Measurements from ENCODE around the gene RBFOX1.

- TF ChIP-seq CTCF (conservative IDR thresholded peaks at IDR 0.05; ENCODE audit: low read length) (no peak), EZH2phosphoT487 (IDR thresholded peaks at IDR 0.05; ENCODE audit: borderline replicate concordance) (no peak)
These were observed 117.8 kb downstream of the RBFOX1 start for GRCh38 chr16:7450440-7450839.
